AG09309 (cell line): Measurements from ENCODE around the gene CDH1.

ENCODE experiments used
- DNase-seq: peaks from one replicate; pipeline ENCODE4 v3.0.0-alpha.2; 2010; ENCODE audit warnings: low read depth
- H3K4me3 ChIP-seq: 2 replicates; pipeline ENCODE4 v1.5.1; 2011; ENCODE audit warnings: mild to moderate bottlenecking, low read depth, low read length, moderate library complexity; ENCODE audit not compliant: control insufficient read depth
- TF ChIP-seq, protein P1 (sequence below): IDR thresholded peaks from 2 replicates; pipeline ENCODE4 v1.5.1; 2011; ENCODE audit warnings: mild to moderate bottlenecking, low read depth, low read length, inconsistent platforms; ENCODE audit not compliant: insufficient read depth, control insufficient read depth; ENCODE audit errors: missing control alignments

Gene CDH1

DNA sequence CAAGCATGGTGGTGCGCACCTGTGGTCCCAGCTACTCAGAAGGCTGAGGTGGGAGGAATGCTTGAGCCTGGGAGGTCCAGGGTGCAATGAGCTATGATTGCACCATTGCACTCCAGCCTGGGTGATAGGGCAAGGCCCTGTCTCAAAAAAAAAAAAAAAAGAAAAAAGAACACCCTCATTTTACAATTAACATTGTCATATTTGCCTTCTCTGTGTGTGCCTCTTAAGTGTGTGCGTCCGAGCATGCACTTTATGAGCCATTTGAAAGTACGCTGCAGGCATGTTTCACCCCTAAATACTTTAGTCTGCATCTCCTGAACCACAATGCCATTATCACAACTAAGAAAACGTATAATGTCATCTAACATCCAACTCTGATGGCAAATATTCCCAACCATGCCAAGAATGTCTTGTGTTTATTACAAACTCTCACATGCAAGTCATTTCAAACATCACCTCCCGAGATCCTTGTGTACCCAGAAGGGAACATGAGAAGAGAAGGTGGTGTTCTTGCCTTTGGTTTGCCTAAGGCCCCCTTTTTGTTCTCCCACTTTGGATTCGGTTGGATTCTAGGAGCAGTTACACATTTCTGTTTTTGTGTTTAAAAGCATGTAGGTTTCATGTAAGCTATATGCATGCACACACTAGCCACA, 38.0 kb downstream of the CDH1 start:
- TF ChIP-seq, protein P1, sequence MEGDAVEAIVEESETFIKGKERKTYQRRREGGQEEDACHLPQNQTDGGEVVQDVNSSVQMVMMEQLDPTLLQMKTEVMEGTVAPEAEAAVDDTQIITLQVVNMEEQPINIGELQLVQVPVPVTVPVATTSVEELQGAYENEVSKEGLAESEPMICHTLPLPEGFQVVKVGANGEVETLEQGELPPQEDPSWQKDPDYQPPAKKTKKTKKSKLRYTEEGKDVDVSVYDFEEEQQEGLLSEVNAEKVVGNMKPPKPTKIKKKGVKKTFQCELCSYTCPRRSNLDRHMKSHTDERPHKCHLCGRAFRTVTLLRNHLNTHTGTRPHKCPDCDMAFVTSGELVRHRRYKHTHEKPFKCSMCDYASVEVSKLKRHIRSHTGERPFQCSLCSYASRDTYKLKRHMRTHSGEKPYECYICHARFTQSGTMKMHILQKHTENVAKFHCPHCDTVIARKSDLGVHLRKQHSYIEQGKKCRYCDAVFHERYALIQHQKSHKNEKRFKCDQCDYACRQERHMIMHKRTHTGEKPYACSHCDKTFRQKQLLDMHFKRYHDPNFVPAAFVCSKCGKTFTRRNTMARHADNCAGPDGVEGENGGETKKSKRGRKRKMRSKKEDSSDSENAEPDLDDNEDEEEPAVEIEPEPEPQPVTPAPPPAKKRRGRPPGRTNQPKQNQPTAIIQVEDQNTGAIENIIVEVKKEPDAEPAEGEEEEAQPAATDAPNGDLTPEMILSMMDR = no peak
- no peak overlapping the region for H3K4me3 ChIP-seq
- DNase-seq = no peak

DNA sequence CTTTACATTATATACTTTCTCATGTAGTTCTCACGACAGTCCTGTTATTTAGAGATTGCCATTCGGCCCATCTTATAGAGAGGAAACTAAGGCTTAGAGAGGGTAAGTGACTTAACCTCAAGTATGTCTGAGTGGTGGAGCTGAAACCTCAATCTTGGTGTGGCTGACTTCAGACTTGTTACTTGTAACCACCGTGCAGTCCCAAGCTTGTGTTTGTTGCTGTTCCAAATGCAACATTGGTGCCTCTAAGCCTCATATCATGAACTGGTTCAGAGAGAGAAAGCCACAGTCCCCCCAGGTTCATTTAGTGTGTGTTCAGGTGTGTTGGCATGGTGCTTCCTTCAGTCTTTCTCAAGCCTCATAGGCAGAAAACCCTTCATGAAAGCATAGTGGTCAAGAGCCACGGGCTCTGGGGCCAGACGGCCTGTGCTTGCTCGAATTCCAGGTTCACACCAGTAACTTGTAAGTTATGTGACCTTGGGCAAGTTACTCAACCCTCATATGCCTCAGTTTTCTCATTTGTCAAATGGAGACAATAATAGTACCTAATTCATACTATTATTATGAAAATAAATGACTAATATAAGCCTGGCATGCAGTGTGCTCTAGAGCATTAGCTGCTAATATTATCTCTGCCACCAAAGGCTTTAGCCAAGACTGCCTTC, 39.9 kb downstream of the CDH1 start:
- DNase-seq = no peak
- H3K4me3 ChIP-seq = no peak overlapping the region
- TF ChIP-seq, protein P1 = no peak

DNA sequence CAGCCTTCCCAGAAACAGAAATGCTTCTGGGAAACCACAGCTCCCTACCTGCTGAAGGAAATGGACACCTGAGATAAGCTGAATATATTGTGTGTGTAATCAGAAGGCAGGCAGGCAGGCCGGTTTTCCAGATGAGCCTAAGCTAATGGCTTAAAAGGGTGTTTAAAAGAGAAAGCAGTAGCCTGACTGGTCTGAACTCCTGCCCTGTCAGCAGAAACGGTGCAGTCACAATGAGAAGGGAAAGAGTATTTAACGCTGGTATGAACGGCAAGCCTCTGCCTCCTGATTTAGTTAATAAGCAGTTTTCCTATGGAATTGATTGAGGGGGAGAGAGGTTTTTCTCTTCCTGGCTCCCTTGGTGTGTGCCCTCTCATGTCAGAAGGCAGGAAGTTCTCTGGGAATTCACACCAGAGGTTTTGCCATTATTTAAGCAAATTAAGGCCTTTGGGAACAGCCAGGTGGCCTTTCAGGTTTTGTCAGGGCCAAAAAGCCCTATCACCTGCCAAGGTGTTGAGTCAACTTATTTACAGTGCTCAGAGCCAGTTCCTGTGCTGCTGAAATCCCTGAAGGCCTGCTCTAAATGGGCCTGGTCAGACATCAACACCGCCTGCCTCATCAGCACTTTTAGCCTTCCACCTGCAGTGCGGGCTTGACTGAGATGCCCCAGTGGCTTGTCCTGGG, 41.6 kb downstream of the CDH1 start:
- TF ChIP-seq, protein P1 = no peak
- DNase-seq = no peak
- no peak overlapping the region for H3K4me3 ChIP-seq

DNA sequence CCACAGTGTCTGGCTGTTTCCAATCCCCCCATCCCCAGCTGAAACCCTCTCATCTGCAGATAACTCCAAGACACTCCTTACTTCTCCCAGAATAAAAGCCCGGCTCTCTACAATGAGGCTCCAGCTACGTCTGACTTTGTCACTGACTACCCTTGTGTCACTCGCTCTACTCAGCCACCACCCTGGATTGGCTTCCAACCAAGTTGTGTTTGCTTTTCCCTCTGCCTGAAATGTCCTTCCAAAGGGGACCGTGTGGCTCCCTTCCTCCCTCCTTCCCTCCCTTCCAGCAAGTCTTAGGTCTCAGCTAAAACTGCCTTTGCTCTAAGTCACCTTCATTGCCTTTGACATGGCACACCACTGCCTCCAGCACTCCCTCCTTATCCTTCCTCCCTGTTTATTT, 42.8 kb downstream of the CDH1 start:
- DNase-seq = no peak
- H3K4me3 ChIP-seq = no peak overlapping the region
- TF ChIP-seq, protein P1 = no peak

DNA sequence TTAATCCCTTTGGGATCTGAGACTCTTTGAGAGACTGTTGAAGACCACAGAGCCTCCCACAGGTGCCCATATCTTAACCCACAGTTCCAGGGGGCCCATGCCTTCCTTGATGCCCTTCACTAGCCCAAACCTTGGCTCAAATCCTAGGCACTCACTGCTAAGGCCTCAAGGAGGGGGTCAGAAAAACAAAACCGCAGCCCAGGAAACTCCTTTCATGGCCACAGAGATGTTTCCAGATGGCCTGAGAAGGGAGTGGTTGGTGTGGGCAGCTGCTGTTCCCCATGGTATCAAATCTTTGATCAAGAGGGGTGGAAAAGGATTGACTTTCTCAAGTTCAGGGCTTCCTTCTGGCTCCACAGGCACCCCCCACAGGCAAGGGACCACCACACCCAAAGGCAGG, 44.7 kb downstream of the CDH1 start:
- TF ChIP-seq, protein P1 = no peak
- H3K4me3 ChIP-seq = no peak overlapping the region
- no peak for DNase-seq

DNA sequence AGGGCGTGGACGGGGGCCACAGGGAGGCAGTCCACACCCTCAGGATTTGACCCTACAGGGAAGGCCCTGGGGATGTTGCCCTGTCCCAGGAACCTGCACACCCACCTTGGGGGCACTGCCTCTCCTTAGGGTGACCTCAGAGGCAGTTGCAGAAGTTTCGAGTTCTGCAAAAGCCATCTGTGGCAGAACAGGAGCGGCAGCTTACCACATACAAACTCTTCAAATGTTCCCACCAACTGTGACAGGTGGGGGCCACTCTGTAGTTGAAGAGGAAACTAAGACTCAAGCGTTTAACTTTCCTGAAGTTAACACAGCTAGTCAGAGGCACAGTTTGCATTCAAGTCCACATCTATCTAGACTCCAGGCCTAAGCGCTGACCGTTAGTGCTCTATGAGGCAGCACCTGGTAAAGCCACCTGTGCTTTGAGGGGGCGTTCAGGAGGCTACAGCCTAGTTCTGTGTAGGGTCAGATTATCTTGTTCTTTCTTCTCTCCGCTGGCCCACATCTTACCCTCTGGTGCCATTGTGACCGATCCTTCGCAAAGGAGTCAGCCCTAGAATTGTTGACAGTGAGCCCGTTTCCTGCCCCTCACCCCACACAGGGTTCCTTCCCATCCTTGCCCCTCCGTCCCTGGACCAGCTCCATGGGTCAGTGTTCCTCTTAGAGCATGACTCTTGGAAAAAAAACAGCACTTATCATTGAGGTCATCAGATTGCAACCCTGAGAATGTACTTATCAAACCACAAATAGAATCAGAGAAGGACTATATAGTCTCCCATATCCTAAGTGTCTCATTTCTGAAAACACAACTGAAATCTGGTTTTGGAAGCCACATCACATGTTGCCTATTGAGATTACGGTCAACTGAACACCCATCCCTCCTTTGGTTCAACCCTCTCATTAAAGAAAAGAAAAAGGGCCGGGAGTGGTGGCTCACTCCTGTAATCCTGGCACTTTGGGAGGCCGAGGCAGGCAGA, 45.4 kb downstream of the CDH1 start:
- no peak overlapping the region for H3K4me3 ChIP-seq
- DNase-seq = no peak
- TF ChIP-seq, protein P1 = no peak
